ENCODE measurements around the gene LPCAT1. TPM values are rescaled to one million over a fixed set of nuclear protein-coding genes. Genes with fewer than 3 reads are reported as not detected.
"Not testable (repeated sequence)": the region's sequence is repeated elsewhere in the genome, so short reads cannot be mapped to it uniquely, and the experiment has no call there.

The LPCAT1 gene
- 10 to 100 TPM in 3 of 4 donors, 1 to 10 TPM in 1; 7.7 to 44.8 (median 12.0) TPM for total RNA-seq

- WGBS, 2 donors = 1% methylated on average over 18 of the region's 85 CpGs; no CpG with 5 or more reads in 1 of the 2 donors
- DNase-seq = no peak
- H3K27ac ChIP-seq = peak within 1 kb of the TSS; percentile 88 to 96 (median 92)
- intact Hi-C loops (cut with DNase I) = no loop called here
- peaks cover 18 to 32% (median 19%) of the 10 kb centered on the region in 3 donors for H3K4me1 ChIP-seq
- peaks cover 0 to 21% (median 0%) of the 10 kb centered on the region in 3 donors for H3K36me3 ChIP-seq
- H3K27me3 ChIP-seq = no peaks in the 10 kb centered on the region
- peak within 1 kb of the TSS; percentile 64 to 94 (median 79) for H3K4me3 ChIP-seq
- H3K9me3 ChIP-seq = no peaks in the 10 kb centered on the region
- TF ChIP-seq POLR2A (IDR thresholded peaks at IDR 0.05) (peak in 1 of 4 donors; percentile 30), CTCF (IDR thresholded peaks at IDR 0.05) (peak in 3 of 6 experiments; percentile 22 to 30 (median 23))
These were observed at the start of gene LPCAT1 for GRCh38 chr5:1523793-1524480. TSS of gene LPCAT1 (minus strand) at chr5:1523960. CDS start at chr5:1523844, 116 bp downstream.

GRCh38 chr5:1571875-1572274, 48.1 kb upstream of the LPCAT1 start:
- DNase-seq; H3K27me3 ChIP-seq; H3K4me3 ChIP-seq; H3K9me3 ChIP-seq; intact Hi-C loops (cut with DNase I); H3K27ac ChIP-seq: not testable (repeated sequence)
- WGBS, 2 donors = 92 to 94% methylated on average over 7 of the region's 7 CpGs
- Histone ChIP-seq H3K36me3 (peaks cover 0 to 25% (median 0%) of the 10 kb centered on the region in 3 donors), H3K4me1 (peaks cover 0 to 12% (median 10%) of the 10 kb centered on the region in 3 donors)

GRCh38 chr5:1570975-1571374, 47.2 kb upstream of the LPCAT1 start:
- no peaks in the 10 kb centered on the region for H3K9me3 ChIP-seq
- H3K36me3 ChIP-seq = peaks cover 0 to 23% (median 0%) of the 10 kb centered on the region in 3 donors
- H3K4me3 ChIP-seq = no peak overlapping the region
- no peak overlapping the region for H3K27ac ChIP-seq
- no peak for DNase-seq
- intact Hi-C loops (cut with DNase I) = no loop called here
- no peaks in the 10 kb centered on the region for H3K27me3 ChIP-seq
- peaks cover 0 to 12% (median 10%) of the 10 kb centered on the region in 3 donors for H3K4me1 ChIP-seq
- WGBS, 2 donors = 92 to 99% methylated on average over 7 of the region's 10 CpGs
- TF ChIP-seq POLR2A (IDR thresholded peaks at IDR 0.05) = no peak
- no peak for TF ChIP-seq CTCF (IDR thresholded peaks at IDR 0.05)

GRCh38 chr5:1568201-1568979, 44.6 kb upstream of the LPCAT1 start:
- no peak for DNase-seq
- Histone ChIP-seq H3K4me1 (peaks cover 5 to 13% (median 12%) of the 10 kb centered on the region in 3 donors), H3K27me3 (no peaks in the 10 kb centered on the region), H3K27ac (peak overlapping the region in 1 of 4 donors; percentile 44), H3K9me3 (no peaks in the 10 kb centered on the region), H3K36me3 (peaks cover 0 to 18% (median 0%) of the 10 kb centered on the region in 3 donors), H3K4me3 (no peak overlapping the region)
- TF ChIP-seq POLR2A (IDR thresholded peaks at IDR 0.05) = no peak
- no peak for TF ChIP-seq CTCF (IDR thresholded peaks at IDR 0.05)
- 57 to 62% methylated on average over 12 of the region's 12 CpGs for WGBS, 2 donors
- intact Hi-C loops (cut with DNase I) = no loop called here

GRCh38 chr5:1567527-1568200, 43.9 kb upstream of the LPCAT1 start:
- H3K36me3 ChIP-seq = peaks cover 0 to 12% (median 0%) of the 10 kb centered on the region in 3 donors
- H3K27ac ChIP-seq; DNase-seq; intact Hi-C loops (cut with DNase I); H3K4me3 ChIP-seq; H3K9me3 ChIP-seq; H3K27me3 ChIP-seq: not testable (repeated sequence)
- H3K4me1 ChIP-seq = peaks cover 5 to 13% (median 12%) of the 10 kb centered on the region in 3 donors
- 90 to 92% methylated on average over 16 of the region's 16 CpGs for WGBS, 2 donors
